Astrocyte of the spinal cord (primary cell): Measurements from ENCODE around the gene PTPA.
A peak's percentile ranks its signal among the peaks of the same experiment; 100 is the strongest.

ENCODE experiments used
- DNase-seq: peaks from one replicate; pipeline ENCODE4 v3.0.0; 2011; ENCODE audit warnings: low read depth, low spot score
- H3K4me3 ChIP-seq: 2 replicates; pipeline ENCODE4 v1.5.1; 2011; ENCODE audit warnings: low read depth, mild to moderate bottlenecking, low read length, moderate library complexity
- in situ Hi-C: cut with HindIII; loops from 2 replicates; pipeline ENCODE4 v1.10.0; 2017; ENCODE audit warnings: low sequenced_read_pairs
- TF ChIP-seq, protein P1 (sequence below): IDR thresholded peaks from 2 replicates; pipeline ENCODE4 v1.5.1; 2012; ENCODE audit warnings: low read depth, mild to moderate bottlenecking, low read length, inconsistent platforms

Gene PTPA

DNA sequence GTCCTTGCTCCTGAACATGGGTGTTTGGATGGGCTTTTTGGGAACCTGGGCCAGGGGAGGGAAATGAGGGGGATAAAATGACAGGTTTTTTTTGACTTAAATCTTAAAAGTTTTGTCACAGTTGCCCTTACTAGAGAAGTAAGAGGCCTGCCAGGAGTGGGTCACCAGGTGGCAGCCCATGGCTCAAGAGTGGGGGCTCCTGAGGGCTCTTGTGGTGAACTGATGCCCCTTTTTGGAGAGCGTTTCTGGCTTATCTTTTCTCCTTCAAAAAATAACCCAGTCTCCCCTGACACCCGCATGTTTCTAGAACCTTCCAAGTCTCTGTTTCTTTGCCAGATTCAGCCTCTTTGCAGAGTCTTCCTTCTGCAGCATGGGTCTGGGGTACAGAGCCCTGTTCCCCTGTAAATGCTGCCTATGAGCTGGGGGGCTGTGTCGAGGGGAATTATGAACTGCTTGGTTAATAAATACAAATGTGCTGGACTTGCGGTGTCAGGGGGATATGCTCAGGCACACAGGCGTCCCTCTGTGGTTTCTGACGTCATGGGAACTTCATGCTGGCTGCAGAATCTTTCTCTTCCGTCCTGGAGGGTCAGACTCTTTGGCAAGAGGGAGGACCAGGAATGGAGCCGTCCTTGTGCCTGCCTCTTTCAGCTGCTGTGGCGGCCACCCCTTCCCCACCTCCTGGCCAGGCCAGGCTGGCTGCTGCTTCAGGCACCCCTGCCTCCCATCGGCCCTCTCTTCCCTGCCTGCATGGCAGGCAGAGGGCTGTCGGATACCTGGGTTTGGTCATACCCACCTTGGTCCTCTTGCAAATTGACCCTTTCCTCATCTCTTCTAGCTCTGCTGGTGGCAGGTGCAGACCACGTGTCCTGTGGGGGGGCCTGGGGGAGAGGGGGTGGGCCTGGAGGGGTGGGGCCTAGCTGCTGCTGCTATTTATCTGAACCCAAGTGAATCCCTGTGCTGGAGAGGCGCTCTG is 30.1 kb downstream of the PTPA start:
- TF ChIP-seq, protein P1, sequence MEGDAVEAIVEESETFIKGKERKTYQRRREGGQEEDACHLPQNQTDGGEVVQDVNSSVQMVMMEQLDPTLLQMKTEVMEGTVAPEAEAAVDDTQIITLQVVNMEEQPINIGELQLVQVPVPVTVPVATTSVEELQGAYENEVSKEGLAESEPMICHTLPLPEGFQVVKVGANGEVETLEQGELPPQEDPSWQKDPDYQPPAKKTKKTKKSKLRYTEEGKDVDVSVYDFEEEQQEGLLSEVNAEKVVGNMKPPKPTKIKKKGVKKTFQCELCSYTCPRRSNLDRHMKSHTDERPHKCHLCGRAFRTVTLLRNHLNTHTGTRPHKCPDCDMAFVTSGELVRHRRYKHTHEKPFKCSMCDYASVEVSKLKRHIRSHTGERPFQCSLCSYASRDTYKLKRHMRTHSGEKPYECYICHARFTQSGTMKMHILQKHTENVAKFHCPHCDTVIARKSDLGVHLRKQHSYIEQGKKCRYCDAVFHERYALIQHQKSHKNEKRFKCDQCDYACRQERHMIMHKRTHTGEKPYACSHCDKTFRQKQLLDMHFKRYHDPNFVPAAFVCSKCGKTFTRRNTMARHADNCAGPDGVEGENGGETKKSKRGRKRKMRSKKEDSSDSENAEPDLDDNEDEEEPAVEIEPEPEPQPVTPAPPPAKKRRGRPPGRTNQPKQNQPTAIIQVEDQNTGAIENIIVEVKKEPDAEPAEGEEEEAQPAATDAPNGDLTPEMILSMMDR = no peak
- peak overlapping the region; percentile 25 for H3K4me3 ChIP-seq
- DNase-seq = peak; percentile 96
- in situ Hi-C loops = no loop called here

DNA sequence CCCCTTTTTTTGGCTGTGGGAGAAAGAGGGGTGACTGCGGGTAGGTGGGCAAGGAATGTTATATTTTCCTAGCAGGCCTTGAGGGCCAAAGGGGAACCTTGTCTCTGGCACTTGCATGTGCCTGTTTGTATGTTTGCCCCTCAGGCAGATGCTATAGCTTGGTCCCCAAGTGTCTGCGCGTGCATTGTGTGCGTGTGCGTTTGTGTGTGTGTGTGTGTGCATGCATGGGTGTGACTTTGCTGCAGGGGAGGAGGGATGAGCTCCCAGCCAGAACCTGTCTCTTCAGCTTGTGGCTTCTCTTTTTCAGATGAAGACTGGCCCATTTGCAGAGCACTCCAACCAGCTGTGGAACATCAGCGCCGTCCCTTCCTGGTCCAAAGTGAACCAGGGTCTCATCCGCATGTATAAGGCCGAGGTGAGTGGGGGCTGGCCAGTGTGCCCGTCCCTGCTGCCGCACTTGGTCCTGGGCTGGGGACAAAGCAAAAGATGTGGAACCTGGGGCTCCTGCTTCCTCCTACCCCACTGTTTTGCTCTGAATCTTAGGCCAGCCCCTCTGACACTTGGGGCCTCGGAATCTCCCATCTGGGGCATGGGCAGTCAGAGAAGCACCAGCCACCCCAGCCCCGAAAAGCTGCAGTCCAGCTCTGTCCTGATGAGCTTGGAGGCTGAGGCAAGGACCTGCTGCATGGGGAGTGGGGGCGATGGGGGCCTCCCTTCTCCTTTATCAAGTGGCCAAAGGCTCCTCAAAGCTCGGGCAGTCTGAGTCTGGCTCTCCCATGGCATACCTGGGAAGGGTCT is 31.1 kb downstream of the PTPA start:
- no peak for DNase-seq
- H3K4me3 ChIP-seq = peak overlapping the region; percentile 25
- in situ Hi-C loops = no loop called here

DNA sequence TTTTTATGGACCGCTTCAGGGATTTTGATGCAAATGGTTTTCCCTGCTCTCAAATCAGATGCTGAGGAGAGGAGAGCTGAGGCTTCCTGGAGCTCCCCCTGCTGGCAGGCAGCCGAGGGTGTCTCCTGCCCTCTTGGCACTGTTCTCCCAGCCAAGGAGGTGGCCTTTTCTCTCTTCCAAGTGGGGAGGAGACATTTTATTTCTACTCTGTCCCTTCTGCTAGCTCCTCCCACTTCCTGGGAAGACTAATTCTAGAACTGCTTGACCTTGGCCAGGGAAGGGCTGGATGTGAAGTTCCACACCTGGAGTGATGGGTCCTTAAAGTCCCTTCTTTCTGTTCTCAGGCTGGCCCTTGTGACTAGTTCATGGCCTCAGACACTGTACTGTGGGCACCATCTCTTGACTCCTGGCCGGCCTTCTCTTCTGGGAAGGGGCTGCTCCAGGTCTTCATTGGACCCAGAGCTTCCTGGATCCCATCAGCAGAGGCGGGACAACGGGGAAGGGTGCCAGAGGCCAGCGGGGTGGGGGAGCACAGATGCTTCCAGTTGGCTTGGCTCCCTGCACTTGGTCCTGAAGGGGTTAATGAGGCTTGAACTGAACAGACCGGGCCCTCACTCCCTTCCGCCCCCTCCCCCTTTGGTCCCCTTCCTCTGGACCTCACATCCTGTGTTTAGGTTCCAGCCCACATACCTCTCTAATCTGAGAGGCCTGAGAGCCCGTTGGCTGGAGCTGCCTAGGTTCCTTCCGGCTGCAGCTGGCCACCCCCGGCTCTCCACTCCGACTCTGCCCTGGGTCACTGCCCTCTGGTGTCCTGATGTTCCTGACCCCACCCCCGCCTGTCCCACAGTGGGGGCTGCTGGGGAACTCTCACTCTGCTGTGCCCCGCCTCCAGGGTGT is 32.1 kb downstream of the PTPA start:
- peak; percentile 93 for DNase-seq
- H3K4me3 ChIP-seq = peak overlapping the region; percentile 25
- TF ChIP-seq, protein P1 = peak; percentile 98
- in situ Hi-C loops = no loop called here

More for the DNA sequence above, 31.1 kb downstream of the PTPA start:
- TF ChIP-seq, protein P1 = no peak

DNA sequence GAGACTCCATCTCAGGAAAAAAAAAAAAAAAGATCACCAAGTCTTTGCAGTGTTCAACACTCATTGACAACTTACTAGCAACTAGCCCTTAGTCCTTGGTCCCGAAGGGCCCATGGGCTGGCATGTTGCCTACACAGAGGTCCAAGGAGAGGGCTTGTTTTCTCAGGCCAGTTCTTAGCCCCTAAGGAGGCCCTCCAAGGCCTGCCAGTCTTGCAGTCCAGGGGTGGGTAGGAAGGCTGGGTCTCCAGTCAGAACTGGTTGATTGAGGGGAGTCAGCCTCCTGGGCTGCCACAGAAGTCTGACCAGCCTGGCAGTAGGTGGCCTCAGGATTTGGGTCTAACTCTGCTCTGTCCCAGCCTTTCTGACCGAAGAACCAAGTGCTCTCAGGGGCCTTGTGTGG is 34.1 kb downstream of the PTPA start:
- no peak for DNase-seq
- in situ Hi-C loops = no loop called here
- H3K4me3 ChIP-seq = no peak overlapping the region
- TF ChIP-seq, protein P1 = no peak

DNA sequence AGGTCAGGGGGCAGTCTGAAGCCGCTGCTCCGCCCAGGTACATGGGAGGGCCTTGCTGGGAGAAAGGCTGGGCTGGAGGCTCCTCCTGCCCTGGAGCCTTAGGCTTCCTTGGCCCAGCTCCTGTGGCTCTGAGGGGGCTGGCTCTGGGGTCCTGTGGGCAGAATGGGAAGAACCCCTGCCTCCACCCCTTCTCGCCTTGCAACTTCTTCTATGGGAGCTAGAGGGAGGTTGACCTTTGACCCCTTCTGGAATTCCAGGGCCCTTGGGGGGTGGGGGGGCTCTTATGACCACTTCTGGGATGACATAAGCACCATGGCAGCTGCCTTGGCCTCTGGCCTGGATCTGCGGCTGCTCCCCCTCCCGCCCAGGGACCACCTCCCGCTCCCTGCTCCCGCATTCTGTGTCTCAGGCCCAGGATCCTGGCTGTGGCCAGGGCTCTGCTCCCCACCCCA is 34.7 kb downstream of the PTPA start:
- peak; percentile 98 for DNase-seq
- TF ChIP-seq, protein P1 = peak; percentile 3
- no peak overlapping the region for H3K4me3 ChIP-seq

More for the DNA sequence above, 34.7 kb downstream of the PTPA start:
- in situ Hi-C loops = no loop called here
